KMS-11 (cell line): ENCODE measurements around the gene DNAAF1.

Experiments used
- H2AFZ ChIP-seq: fragments of 200-600 bp; sonication (generic); 2 replicates; pipeline ENCODE4 v1.6.1; 2016; ENCODE audit warnings: antibody characterized with exemption, mixed run types, low read depth
- H3K27ac ChIP-seq: fragments of 200-600 bp; sonication (generic); 2 replicates; pipeline ENCODE4 v1.6.1; 2016; ENCODE audit warnings: mild to moderate bottlenecking, mixed run types
- H3K27me3 ChIP-seq: fragments of 200-600 bp; sonication (generic); 2 replicates; pipeline ENCODE4 v1.6.1; 2017; ENCODE audit warnings: mild to moderate bottlenecking, low read depth, mixed run types, moderate library complexity; ENCODE audit not compliant: insufficient read depth
- H3K36me3 ChIP-seq: fragments of 200-600 bp; sonication (generic); 2 replicates; pipeline ENCODE4 v1.6.1; 2017; ENCODE audit warnings: mild to moderate bottlenecking, mixed run types; ENCODE audit not compliant: insufficient read depth
- H3K4me1 ChIP-seq: fragments of 200-600 bp; sonication (generic); 2 replicates; pipeline ENCODE4 v1.6.1; 2016; ENCODE audit warnings: mild to moderate bottlenecking, low read depth, mixed run types; ENCODE audit not compliant: poor library complexity, severe bottlenecking
- H3K4me2 ChIP-seq: fragments of 200-600 bp; sonication (generic); 2 replicates; pipeline ENCODE4 v1.7.0; 2016; ENCODE audit warnings: mild to moderate bottlenecking, mixed run types
- H3K4me3 ChIP-seq: fragments of 200-600 bp; sonication (generic); IDR thresholded peaks from 2 replicates; pipeline ENCODE4 v1.6.1; 2017; ENCODE audit warnings: low read depth, low read length, mixed read lengths; ENCODE audit not compliant: insufficient read depth
- H3K79me2 ChIP-seq: fragments of 200-600 bp; sonication (generic); 2 replicates; pipeline ENCODE4 v1.6.1; 2016; ENCODE audit warnings: low read depth, mixed run types; ENCODE audit not compliant: insufficient read depth
- H3K9ac ChIP-seq: fragments of 200-600 bp; sonication (generic); 2 replicates; pipeline ENCODE4 v1.6.1; 2016; ENCODE audit warnings: mild to moderate bottlenecking, mixed run types
- H4K20me1 ChIP-seq: fragments of 200-600 bp; sonication (generic); 2 replicates; pipeline ENCODE4 v1.6.1; 2016; ENCODE audit warnings: mild to moderate bottlenecking, mixed run types; ENCODE audit not compliant: insufficient read depth
- TF ChIP-seq, protein P1 (sequence below): fragments of 200-600 bp; sonication (generic); conservative IDR thresholded peaks from 2 replicates; pipeline ENCODE4 v1.6.1; 2017; ENCODE audit warnings: low read depth, mild to moderate bottlenecking, antibody characterized with exemption, low read length, moderate library complexity, mixed read lengths

DNAAF1 gene

GRCh38 chr16:84181144-84181915, 36.2 kb downstream of the DNAAF1 start:
- H3K4me1 ChIP-seq: peaks cover 5% of the 10 kb centered on the region
- H3K79me2 ChIP-seq: peaks cover 15% of the 10 kb centered on the region
- H3K4me2 ChIP-seq: no peak overlapping the region
- H4K20me1 ChIP-seq: no peaks in the 10 kb centered on the region
- TF ChIP-seq, protein P1, sequence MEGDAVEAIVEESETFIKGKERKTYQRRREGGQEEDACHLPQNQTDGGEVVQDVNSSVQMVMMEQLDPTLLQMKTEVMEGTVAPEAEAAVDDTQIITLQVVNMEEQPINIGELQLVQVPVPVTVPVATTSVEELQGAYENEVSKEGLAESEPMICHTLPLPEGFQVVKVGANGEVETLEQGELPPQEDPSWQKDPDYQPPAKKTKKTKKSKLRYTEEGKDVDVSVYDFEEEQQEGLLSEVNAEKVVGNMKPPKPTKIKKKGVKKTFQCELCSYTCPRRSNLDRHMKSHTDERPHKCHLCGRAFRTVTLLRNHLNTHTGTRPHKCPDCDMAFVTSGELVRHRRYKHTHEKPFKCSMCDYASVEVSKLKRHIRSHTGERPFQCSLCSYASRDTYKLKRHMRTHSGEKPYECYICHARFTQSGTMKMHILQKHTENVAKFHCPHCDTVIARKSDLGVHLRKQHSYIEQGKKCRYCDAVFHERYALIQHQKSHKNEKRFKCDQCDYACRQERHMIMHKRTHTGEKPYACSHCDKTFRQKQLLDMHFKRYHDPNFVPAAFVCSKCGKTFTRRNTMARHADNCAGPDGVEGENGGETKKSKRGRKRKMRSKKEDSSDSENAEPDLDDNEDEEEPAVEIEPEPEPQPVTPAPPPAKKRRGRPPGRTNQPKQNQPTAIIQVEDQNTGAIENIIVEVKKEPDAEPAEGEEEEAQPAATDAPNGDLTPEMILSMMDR: no peak
- no peak overlapping the region for H3K4me3 ChIP-seq
- H3K36me3 ChIP-seq: no peaks in the 10 kb centered on the region
- H3K9ac ChIP-seq: no peak overlapping the region
- H3K27ac ChIP-seq: no peak overlapping the region
- H2AFZ ChIP-seq: no peak overlapping the region
- no peaks in the 10 kb centered on the region for H3K27me3 ChIP-seq

GRCh38 chr16:84182104-84182503, 37.0 kb downstream of the DNAAF1 start:
- no peaks in the 10 kb centered on the region for H3K36me3 ChIP-seq

GRCh38 chr16:84182680-84183571, 37.8 kb downstream of the DNAAF1 start:
- Histone ChIP-seq H3K4me1 (peaks cover 8% of the 10 kb centered on the region), H3K9ac (no peak overlapping the region), H3K27me3 (no peaks in the 10 kb centered on the region), H3K79me2 (peaks cover 19% of the 10 kb centered on the region), H3K4me3 (no peak overlapping the region), H2AFZ (no peak overlapping the region), H3K4me2 (no peak overlapping the region), H3K36me3 (no peaks in the 10 kb centered on the region), H4K20me1 (no peaks in the 10 kb centered on the region), H3K27ac (no peak overlapping the region)
- TF ChIP-seq, protein P1: no peak

More at GRCh38 chr16:84182104-84182503, 37.0 kb downstream of the DNAAF1 start:
- no peak overlapping the region for H3K9ac ChIP-seq
- no peaks in the 10 kb centered on the region for H4K20me1 ChIP-seq
- no peak overlapping the region for H3K4me2 ChIP-seq
- TF ChIP-seq, protein P1: no peak
- no peak overlapping the region for H2AFZ ChIP-seq
- peaks cover 7% of the 10 kb centered on the region for H3K4me1 ChIP-seq
- H3K4me3 ChIP-seq: no peak overlapping the region
- no peak overlapping the region for H3K27ac ChIP-seq
- H3K79me2 ChIP-seq: peaks cover 19% of the 10 kb centered on the region
- no peaks in the 10 kb centered on the region for H3K27me3 ChIP-seq

GRCh38 chr16:84183572-84183875, 38.4 kb downstream of the DNAAF1 start:
- no peak overlapping the region for H2AFZ ChIP-seq
- H3K4me2 ChIP-seq: no peak overlapping the region
- no peaks in the 10 kb centered on the region for H3K27me3 ChIP-seq
- peaks cover 19% of the 10 kb centered on the region for H3K79me2 ChIP-seq
- H3K4me3 ChIP-seq: no peak overlapping the region
- H4K20me1 ChIP-seq: no peaks in the 10 kb centered on the region
- TF ChIP-seq, protein P1: no peak
- H3K9ac ChIP-seq: no peak overlapping the region
- H3K4me1 ChIP-seq: peaks cover 8% of the 10 kb centered on the region
- no peak overlapping the region for H3K27ac ChIP-seq
- no peaks in the 10 kb centered on the region for H3K36me3 ChIP-seq
